Measurements from ENCODE around the gene UBA7.
"Not testable (repeated sequence)": the region's sequence is repeated elsewhere in the genome, so short reads cannot be mapped to it uniquely, and the experiment has no call there.

The UBA7 gene

GRCh38 chr3:49785565-49786356 lies 28.0 kb downstream of the UBA7 start:
- no peak for DNase-seq

- not testable (repeated sequence) for DNase-seq
Observed at GRCh38 chr3:49782277-49782676, 31.5 kb downstream of the UBA7 start.

- DNase-seq, result no peak
Observed at GRCh38 chr3:49781415-49782199, 32.1 kb downstream of the UBA7 start.

- DNase-seq, result not testable (repeated sequence)
Observed at GRCh38 chr3:49780975-49781365, 32.8 kb downstream of the UBA7 start.

GRCh38 chr3:49780080-49780974 lies 33.4 kb downstream of the UBA7 start:
- no peak for DNase-seq

- no peak for DNase-seq
Observed at GRCh38 chr3:49779358-49780079, 34.2 kb downstream of the UBA7 start.

- not testable (repeated sequence) for DNase-seq
Observed at GRCh38 chr3:49776101-49776500, 37.7 kb downstream of the UBA7 start.

GRCh38 chr3:49775538-49775937 lies 38.2 kb downstream of the UBA7 start:
- DNase-seq, result no peak

GRCh38 chr3:49772703-49773102 lies 41.0 kb downstream of the UBA7 start:
- DNase-seq, result no peak

GRCh38 chr3:49771340-49771938 lies 42.3 kb downstream of the UBA7 start:
- no peak for DNase-seq

- DNase-seq, result no peak
Observed at GRCh38 chr3:49769926-49770325, 43.8 kb downstream of the UBA7 start.

- no peak for DNase-seq
Observed at GRCh38 chr3:49769286-49769915, 44.4 kb downstream of the UBA7 start.

- DNase-seq, result no peak
Observed at GRCh38 chr3:49763981-49764380, 49.8 kb downstream of the UBA7 start.

GRCh38 chr3:49761661-49762060 lies 52.1 kb downstream of the UBA7 start:
- DNase-seq, result no peak

- no peak for DNase-seq
Observed at GRCh38 chr3:49759226-49759625, 54.5 kb downstream of the UBA7 start.

- no peak for DNase-seq
Observed at GRCh38 chr3:49757197-49757596, 56.6 kb downstream of the UBA7 start.

- no peak for DNase-seq
Observed at GRCh38 chr3:49756036-49756435, 57.7 kb downstream of the UBA7 start.
